HG02852 (cell line): ENCODE results near the gene C11orf52.
A peak's percentile ranks its signal among the peaks of the same experiment; 100 is the strongest.

Source experiments
- ATAC-seq: cut with Tn5 transposase; IDR thresholded peaks from one replicate; pipeline ENCODE4 v1.9.1; 2021; ENCODE audit warnings: mild to moderate bottlenecking, moderate library complexity; ENCODE audit not compliant: unreplicated experiment

C11orf52 gene

GRCh38 chr11:111937461-111937769 lies 18.7 kb downstream of the C11orf52 start:
- ATAC-seq, result no peak

GRCh38 chr11:111937844-111938243 lies 19.1 kb downstream of the C11orf52 start:
- no peak for ATAC-seq

- peak; percentile 90 for ATAC-seq
These were observed 20.0 kb downstream of the C11orf52 start for GRCh38 chr11:111938687-111939160.

- ATAC-seq, result no peak
These were observed 21.3 kb downstream of the C11orf52 start for GRCh38 chr11:111939836-111940604.

- ATAC-seq, result no peak
These were observed 23.2 kb downstream of the C11orf52 start for GRCh38 chr11:111941963-111942362.

GRCh38 chr11:111942829-111943228 lies 24.1 kb downstream of the C11orf52 start:
- ATAC-seq, result no peak

- ATAC-seq, result no peak
These were observed 25.4 kb downstream of the C11orf52 start for GRCh38 chr11:111944139-111944538.

GRCh38 chr11:111944651-111945051 lies 25.9 kb downstream of the C11orf52 start:
- ATAC-seq, result no peak

GRCh38 chr11:111945198-111945597 lies 26.5 kb downstream of the C11orf52 start:
- ATAC-seq, result no peak

GRCh38 chr11:111946499-111946898 lies 27.8 kb downstream of the C11orf52 start:
- ATAC-seq, result no peak

GRCh38 chr11:111947143-111947542 lies 28.4 kb downstream of the C11orf52 start:
- no peak for ATAC-seq

GRCh38 chr11:111949519-111950426 lies 31.1 kb downstream of the C11orf52 start:
- ATAC-seq, result no peak

- ATAC-seq, result no peak
These were observed 32.9 kb downstream of the C11orf52 start for GRCh38 chr11:111951565-111951964.

- no peak for ATAC-seq
These were observed 35.4 kb downstream of the C11orf52 start for GRCh38 chr11:111954154-111954553.

GRCh38 chr11:111957663-111958444 lies 39.1 kb downstream of the C11orf52 start:
- no peak for ATAC-seq

- ATAC-seq, result no peak
These were observed 42.2 kb downstream of the C11orf52 start for GRCh38 chr11:111960916-111961315.

GRCh38 chr11:111961389-111962300 lies 42.9 kb downstream of the C11orf52 start:
- ATAC-seq, result no peak

GRCh38 chr11:111963931-111964340 lies 45.2 kb downstream of the C11orf52 start:
- no peak for ATAC-seq

GRCh38 chr11:111966678-111967077 lies 48.0 kb downstream of the C11orf52 start:
- no peak for ATAC-seq

- ATAC-seq, result no peak
These were observed 48.9 kb downstream of the C11orf52 start for GRCh38 chr11:111967649-111968048.
